GM12872 (cell line): ENCODE data around the gene NOL6.

ENCODE experiments used
- TF ChIP-seq, protein P1 (sequence below): IDR thresholded peaks from 3 replicates; pipeline ENCODE4 v1.5.1; 2011; ENCODE audit warnings: low read depth, mild to moderate bottlenecking, low read length, moderate library complexity; ENCODE audit not compliant: insufficient read depth

NOL6 gene, protein sequence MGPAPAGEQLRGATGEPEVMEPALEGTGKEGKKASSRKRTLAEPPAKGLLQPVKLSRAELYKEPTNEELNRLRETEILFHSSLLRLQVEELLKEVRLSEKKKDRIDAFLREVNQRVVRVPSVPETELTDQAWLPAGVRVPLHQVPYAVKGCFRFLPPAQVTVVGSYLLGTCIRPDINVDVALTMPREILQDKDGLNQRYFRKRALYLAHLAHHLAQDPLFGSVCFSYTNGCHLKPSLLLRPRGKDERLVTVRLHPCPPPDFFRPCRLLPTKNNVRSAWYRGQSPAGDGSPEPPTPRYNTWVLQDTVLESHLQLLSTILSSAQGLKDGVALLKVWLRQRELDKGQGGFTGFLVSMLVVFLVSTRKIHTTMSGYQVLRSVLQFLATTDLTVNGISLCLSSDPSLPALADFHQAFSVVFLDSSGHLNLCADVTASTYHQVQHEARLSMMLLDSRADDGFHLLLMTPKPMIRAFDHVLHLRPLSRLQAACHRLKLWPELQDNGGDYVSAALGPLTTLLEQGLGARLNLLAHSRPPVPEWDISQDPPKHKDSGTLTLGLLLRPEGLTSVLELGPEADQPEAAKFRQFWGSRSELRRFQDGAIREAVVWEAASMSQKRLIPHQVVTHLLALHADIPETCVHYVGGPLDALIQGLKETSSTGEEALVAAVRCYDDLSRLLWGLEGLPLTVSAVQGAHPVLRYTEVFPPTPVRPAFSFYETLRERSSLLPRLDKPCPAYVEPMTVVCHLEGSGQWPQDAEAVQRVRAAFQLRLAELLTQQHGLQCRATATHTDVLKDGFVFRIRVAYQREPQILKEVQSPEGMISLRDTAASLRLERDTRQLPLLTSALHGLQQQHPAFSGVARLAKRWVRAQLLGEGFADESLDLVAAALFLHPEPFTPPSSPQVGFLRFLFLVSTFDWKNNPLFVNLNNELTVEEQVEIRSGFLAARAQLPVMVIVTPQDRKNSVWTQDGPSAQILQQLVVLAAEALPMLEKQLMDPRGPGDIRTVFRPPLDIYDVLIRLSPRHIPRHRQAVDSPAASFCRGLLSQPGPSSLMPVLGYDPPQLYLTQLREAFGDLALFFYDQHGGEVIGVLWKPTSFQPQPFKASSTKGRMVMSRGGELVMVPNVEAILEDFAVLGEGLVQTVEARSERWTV

DNA sequence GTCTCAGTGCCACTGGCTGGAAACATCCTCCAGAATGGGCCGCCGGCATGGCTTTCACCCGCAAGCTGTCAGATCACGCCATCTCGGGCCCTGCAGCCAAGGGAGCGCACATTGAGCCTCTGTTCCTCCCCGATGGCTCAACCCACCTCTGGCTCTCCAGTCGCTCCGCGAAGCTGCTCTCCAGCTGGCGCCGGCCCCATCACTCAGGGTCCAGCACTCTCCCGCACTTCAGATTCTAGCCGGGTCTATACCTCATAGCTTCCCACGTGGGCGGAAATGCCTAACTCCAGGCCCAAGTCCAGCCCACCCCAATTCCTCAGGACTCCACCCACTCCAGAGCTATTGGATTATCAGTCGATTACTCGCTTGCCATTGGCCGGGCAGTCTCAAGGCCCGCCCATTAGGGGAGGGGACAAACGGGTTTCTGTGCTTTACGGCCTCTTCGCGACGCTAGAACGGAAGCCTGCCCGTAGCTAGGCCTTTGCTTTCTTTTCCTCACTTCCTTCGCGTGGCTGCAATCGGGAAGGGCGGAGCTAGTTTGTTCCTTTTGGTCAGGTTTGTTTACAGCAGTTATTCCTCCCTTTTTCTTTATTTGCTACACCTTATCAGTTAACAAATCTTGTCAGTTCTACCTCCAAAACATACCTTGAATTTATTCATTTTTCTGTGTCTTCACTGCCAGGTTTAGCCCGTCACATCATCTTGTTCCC lies at the start of gene NOL6:
TSS of gene NOL6 (minus strand) at position 282 of the 710 bp plus-strand sequence. CDS start at position 200, 82 bp downstream.
- TF ChIP-seq, protein P1, sequence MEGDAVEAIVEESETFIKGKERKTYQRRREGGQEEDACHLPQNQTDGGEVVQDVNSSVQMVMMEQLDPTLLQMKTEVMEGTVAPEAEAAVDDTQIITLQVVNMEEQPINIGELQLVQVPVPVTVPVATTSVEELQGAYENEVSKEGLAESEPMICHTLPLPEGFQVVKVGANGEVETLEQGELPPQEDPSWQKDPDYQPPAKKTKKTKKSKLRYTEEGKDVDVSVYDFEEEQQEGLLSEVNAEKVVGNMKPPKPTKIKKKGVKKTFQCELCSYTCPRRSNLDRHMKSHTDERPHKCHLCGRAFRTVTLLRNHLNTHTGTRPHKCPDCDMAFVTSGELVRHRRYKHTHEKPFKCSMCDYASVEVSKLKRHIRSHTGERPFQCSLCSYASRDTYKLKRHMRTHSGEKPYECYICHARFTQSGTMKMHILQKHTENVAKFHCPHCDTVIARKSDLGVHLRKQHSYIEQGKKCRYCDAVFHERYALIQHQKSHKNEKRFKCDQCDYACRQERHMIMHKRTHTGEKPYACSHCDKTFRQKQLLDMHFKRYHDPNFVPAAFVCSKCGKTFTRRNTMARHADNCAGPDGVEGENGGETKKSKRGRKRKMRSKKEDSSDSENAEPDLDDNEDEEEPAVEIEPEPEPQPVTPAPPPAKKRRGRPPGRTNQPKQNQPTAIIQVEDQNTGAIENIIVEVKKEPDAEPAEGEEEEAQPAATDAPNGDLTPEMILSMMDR, result no peak

DNA sequence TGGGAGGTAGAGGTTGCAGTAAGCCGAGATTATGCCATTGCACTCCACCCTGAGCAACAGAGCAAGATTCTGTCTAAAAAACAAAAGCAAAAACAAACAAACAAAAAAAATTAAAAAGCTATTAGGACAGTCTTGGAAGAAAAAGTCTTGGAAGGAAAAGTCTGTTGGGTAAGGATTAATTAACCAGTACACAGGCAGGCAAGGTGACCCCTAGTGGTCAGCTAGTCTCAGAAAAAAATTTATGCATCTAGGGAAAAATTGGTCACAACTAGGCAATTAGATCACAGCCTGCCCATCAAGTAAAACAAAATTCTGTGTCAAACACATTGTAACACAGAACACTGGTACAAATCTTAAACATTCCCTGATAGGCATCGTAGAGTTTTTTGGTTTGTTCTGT lies 43.6 kb upstream of the NOL6 start:
- TF ChIP-seq, protein P1, result peak; percentile 61; the same call in 2 of the 3 replicates

DNA sequence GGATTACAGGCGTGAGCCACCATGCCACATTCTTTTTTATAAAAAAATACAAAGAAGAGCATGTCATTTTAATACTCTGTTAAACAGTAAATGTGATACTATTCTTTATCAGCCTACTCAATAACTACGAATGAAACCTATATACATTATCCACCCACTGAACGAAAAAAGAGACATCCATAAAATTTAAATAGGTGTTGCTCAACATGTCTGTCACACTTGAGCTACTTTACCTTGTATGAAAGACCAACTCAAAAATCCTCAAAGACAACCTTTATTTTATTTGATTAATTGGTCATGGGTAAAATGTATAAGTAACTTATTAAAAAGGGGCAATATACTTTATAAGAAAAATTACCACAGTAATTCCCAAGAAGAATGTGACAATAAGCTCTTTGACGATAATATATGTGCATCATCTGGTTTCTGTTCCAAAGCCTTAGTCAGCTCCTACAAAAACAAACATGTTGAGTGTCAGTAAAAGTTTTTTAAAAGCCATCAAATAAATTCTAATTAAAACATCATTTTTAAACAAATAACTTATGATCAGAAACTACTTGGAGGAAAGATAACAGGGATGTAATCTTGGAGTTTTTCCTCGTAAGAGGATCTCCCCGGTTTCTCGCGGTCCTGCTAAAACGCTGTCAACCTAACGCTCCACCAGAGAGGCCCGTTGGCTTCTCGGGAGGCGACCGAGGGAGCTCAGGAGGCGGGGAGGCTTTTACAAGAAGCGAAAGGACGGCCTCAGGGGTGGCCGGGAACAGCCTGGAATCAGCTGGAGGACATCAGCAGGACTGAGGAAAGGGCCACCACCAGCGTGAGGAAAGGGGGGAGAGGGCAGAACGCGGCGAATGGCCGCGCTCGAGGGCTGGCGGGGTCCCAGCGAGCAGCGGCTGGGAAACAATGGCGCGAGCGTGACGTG lies 36.8 kb upstream of the NOL6 start:
- TF ChIP-seq, protein P1, result no peak

DNA sequence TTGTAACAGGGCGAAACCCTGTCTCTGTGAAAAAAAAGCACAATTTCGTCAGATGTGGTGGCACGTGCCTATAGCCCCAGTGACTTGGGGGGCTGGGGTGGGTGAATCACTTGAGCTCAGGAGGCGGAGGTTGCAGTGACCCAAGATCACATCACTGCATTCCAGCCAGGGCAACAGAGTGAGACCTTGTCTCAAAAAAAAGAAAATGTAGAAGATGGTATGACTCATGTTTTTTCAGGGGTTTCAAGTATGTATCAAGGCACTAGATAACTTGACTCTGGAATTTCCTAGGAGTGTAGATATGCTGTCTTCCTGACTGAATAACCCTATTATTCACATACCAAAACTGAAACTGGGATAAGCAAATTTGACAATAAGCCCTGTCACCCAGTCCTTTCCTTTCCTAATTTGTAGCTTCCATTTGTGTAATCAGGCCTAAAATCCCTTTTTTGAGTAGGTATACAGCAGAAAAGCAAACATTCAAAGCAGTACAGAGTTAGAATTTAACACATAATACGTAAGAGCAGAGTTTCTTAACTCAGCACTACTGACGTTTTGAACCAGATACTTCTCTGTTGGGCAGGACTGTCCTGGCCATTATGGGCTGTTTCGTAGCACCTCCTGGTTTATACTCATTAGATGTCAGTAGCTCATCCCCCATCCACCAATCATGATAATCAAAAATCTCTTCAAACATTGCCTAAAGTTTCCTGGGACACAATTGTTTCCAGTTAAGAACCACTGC lies 33.1 kb upstream of the NOL6 start:
- TF ChIP-seq, protein P1, result no peak

DNA sequence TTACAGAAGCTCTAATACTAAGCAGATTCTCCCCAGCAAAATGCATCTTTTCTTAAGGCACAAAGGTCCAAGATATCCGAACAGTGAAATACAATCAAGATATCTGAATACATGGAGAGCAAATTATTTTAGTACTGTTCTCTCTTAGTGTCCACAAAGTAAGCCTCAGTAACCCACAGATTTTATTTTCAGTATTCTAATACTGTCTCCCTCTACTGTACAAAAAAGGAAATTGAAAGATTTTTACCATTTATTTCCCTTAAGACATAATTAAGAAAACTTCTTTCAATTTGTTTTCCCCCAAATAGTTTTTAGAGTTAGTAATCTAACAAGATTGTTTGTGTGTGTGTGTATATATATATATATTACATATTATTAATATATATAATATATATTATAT lies 24.7 kb upstream of the NOL6 start:
- TF ChIP-seq, protein P1, result 0 out of 3 replicates have a peak, but pooled peaks have one; percentile 9

DNA sequence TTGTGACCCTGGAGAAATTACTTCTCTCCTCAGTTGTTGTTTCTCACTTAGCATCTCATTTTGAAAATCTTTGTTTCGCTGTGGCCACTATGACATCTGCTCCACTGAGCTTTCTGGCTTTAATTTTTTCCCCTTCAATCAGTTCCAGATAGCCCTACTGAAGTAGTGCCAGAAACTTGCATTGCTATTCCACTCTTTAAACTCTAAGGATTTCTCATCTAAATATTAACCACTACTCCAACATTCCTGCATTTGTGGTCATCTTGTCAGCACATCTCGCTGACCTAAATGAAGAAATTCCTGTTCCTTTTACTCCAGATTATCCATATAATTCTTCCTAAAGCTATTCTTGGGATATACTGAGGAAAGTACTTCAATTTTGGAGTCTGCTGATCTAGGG lies 15.3 kb upstream of the NOL6 start:
- TF ChIP-seq, protein P1, result no peak
